ENCODE data around the gene DNAJC13. TPM values are rescaled to one million over a fixed set of nuclear protein-coding genes. Genes with fewer than 3 reads are reported as not detected.

The DNAJC13 gene
- total and polyA plus RNA-seq, 9 donors, result 10.3 to 39.9 (median 30.1) TPM

DNA sequence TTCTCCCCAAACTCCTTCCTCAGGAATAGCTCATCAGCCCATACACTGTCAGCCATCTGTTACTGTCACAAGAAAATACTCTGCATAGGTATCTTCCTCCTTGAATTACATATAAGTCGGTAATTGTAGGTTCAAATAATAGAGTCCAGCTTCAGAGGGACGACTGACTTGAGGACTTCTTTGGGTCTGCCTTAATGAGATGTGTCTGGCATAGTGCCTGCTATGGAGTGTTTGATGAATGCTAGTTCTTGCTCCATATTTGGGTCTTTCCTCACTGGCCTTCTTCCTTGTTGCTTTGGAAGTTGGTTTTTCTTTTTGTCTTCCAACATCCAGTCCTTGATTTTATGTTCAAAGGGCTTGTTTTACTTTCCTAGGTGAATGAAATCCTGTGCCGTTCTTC is 113.3 kb downstream of the DNAJC13 start:
- intact Hi-C loops (cut with DNase I), result loop anchor here in 1 of 4 donors (10.0 kb wide), 1 partner anchor 114 kb away; no protein-coding TSS in a partner anchor
- DNase-seq, result no peak
- 86 to 89% (median 88%) methylated on average over 3 of the region's 3 CpGs for WGBS, 3 donors
- Histone ChIP-seq H3K4me1 (ENCODE audit: insufficient read depth) (no peaks in the 10 kb centered on the region), H3K27ac (no peak overlapping the region), H3K9me3 (no peaks in the 10 kb centered on the region), H3K27me3 (no peaks in the 10 kb centered on the region), H3K36me3 (peaks cover 2% of the 10 kb centered on the region), H3K4me3 (no peak overlapping the region)
- TF ChIP-seq EP300 (IDR thresholded peaks at IDR 0.05) (no peak), POLR2A (IDR thresholded peaks at IDR 0.05) (no peak)
- TF ChIP-seq, protein P1, sequence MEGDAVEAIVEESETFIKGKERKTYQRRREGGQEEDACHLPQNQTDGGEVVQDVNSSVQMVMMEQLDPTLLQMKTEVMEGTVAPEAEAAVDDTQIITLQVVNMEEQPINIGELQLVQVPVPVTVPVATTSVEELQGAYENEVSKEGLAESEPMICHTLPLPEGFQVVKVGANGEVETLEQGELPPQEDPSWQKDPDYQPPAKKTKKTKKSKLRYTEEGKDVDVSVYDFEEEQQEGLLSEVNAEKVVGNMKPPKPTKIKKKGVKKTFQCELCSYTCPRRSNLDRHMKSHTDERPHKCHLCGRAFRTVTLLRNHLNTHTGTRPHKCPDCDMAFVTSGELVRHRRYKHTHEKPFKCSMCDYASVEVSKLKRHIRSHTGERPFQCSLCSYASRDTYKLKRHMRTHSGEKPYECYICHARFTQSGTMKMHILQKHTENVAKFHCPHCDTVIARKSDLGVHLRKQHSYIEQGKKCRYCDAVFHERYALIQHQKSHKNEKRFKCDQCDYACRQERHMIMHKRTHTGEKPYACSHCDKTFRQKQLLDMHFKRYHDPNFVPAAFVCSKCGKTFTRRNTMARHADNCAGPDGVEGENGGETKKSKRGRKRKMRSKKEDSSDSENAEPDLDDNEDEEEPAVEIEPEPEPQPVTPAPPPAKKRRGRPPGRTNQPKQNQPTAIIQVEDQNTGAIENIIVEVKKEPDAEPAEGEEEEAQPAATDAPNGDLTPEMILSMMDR (IDR thresholded peaks at IDR 0.05), result no peak

DNA sequence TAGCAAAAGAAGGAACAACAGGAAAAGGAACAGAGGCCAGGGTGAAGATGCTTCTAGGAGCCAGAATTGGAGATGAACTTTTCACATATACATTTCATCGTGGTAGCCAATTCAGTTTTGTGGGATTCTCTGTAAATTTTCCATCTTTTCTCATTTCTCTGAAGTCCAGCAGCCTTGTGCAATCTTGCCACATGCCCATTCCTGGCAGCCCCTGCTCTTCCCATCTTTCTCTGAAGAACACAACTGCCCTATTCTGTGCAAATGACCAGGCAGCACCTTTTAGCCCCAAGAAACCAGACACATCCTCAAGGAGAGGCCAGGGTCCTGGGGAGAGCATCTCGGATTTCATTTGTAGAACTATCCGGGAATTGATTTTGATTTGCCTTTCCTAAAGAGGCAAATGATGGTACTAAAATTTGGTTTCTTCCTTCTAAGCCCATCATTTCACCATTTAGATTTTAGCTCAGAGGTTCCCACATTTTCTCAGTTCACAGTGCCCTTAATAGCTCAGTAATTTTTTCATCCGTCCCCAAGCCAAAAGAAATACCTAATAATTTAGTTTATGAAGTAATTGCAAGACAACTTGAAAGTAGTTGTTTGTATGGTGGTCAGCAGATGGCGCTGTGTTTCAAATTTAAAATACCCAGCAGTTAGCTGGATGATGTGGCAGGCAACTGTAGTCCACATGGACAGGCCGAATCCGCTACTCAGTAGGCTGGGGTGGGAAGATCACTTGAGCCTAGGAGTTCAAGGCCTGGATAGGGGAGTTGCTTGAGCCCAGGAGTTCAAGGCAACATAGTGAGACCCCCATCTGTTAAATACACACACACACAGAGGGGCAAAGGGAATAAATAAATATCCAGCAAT is 118.5 kb downstream of the DNAJC13 start:
- intact Hi-C loops (cut with DNase I), result loop anchor here (2.0 to 10.0 kb wide), 4 partner anchors 105 to 109 kb away; no protein-coding TSS in a partner anchor
- Histone ChIP-seq H3K27me3 (no peaks in the 10 kb centered on the region), H3K9me3 (no peaks in the 10 kb centered on the region), H3K36me3 (peaks cover 2% of the 10 kb centered on the region), H3K4me1 (ENCODE audit: insufficient read depth) (peaks cover 3% of the 10 kb centered on the region), H3K4me3 (no peak overlapping the region), H3K27ac (no peak overlapping the region)
- 58 to 59% (median 58%) methylated on average over 7 of the region's 7 CpGs for WGBS, 3 donors
- TF ChIP-seq, protein P1 (IDR thresholded peaks at IDR 0.05), result peak in 2 of 3 donors; percentile 55 to 62
- TF ChIP-seq EP300 (IDR thresholded peaks at IDR 0.05) (no peak), POLR2A (IDR thresholded peaks at IDR 0.05) (no peak)
- peak; percentile 50 to 81 (median 58) for DNase-seq

DNA sequence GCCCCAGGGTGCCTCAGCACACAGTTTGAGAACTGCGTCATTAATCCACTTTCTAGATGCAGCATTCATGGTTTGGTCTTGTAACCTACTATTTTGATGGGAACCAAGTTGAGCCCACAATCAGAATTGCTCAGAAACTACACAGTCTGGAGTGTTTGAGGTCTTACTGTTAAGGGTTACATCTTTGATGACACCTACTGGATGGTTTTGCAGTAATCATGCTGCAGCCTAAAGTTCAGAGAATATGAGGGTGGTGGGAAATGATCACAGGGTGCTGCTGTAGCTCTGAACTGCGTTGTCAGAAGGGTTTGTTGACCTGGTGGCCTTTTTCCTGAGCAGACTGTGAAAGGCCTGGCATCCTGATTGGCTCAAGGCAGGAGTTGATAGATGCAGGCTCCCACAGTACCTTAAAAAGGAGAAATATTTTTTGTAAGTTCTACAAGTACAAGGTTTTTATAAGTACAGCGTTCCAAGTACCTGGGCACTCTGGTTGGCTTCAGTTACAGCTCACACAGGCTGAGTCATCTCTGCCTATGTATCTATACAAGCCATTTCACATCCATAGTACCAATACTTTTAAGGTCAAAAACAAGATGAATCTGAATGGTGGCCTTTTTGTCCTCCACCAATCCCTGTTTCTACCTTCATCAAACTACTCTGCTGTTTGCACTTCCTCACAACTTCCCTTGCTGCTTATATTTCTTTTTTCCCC is 119.3 kb downstream of the DNAJC13 start:
- no peaks in the 10 kb centered on the region for H3K9me3 ChIP-seq
- no peak for DNase-seq
- TF ChIP-seq, protein P1 (IDR thresholded peaks at IDR 0.05), result no peak
- TF ChIP-seq EP300 (IDR thresholded peaks at IDR 0.05) (no peak), POLR2A (IDR thresholded peaks at IDR 0.05) (no peak)
- intact Hi-C loops (cut with DNase I), result loop anchor here in 3 of 4 donors (2.0 to 10.0 kb wide), 3 partner anchors 104 to 108 kb away; no protein-coding TSS in a partner anchor
- 89 to 95% (median 89%) methylated on average over 3 of the region's 3 CpGs for WGBS, 3 donors
- H3K36me3 ChIP-seq, result peaks cover 2% of the 10 kb centered on the region
- no peaks in the 10 kb centered on the region for H3K27me3 ChIP-seq
- H3K4me3 ChIP-seq, result no peak overlapping the region
- H3K27ac ChIP-seq, result no peak overlapping the region
- peaks cover 3% of the 10 kb centered on the region for H3K4me1 ChIP-seq (ENCODE audit: insufficient read depth)

DNA sequence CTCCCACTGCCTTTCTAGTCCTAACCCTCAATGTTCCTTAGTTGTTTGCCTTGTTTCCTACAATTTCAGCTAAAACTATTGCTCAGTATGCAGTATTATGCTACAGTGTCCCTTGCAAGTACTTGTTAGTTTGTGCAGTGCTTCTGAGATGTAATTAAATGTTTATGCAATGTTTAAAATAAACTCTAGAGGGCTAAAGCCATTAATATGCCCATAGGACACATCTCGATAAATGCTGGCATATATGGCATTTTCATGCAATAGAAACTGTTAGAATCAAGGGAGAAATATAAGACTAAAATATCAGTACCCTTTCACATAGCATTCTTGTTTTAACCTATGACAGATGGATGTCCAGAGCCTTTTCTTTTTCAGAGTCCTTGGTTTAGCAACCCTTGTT is 120.0 kb downstream of the DNAJC13 start:
- WGBS, 3 donors, result 85 to 95% (median 90%) methylated on average over 1 of the region's 1 CpG

More for the DNA sequence above, 120.0 kb downstream of the DNAJC13 start:
- no peak for DNase-seq
- Histone ChIP-seq H3K4me1 (ENCODE audit: insufficient read depth) (peaks cover 3% of the 10 kb centered on the region), H3K27ac (no peak overlapping the region), H3K36me3 (no peaks in the 10 kb centered on the region), H3K27me3 (no peaks in the 10 kb centered on the region), H3K4me3 (no peak overlapping the region), H3K9me3 (no peaks in the 10 kb centered on the region)
- TF ChIP-seq POLR2A (IDR thresholded peaks at IDR 0.05), result no peak
- TF ChIP-seq EP300 (IDR thresholded peaks at IDR 0.05), result no peak
- TF ChIP-seq, protein P1 (IDR thresholded peaks at IDR 0.05), result no peak
- intact Hi-C loops (cut with DNase I), result loop anchor here in 3 of 4 donors (2.0 to 10.0 kb wide), 3 partner anchors 104 to 108 kb away; no protein-coding TSS in a partner anchor
